BJ (cell line): ENCODE results near the gene ABCD3. TPM values are rescaled to one million over a fixed set of nuclear protein-coding genes. Genes with fewer than 3 reads are reported as not detected.

Source experiments
- CTCF ChIA-PET: fragments of 350-600 bp; formaldehyde crosslinking; extraction: SDS; loops from one replicate; lab custom pipeline; 2021; ENCODE audit warnings: antibody characterized with exemption, inconsistent platforms; lab: Yijun Ruan, JAX
- POLR2A ChIA-PET: fragments of 300-600 bp; sonication (Branson Sonifier 250); formaldehyde crosslinking; extraction: SDS; loops from one replicate; lab custom pipeline; 2021; ENCODE audit warnings: antibody characterized with exemption; lab: Charles Lee
- DNase-seq: peaks from one replicate; pipeline ENCODE4 v3.0.0-alpha.2; 2011; ENCODE audit warnings: low read depth
- H3K27me3 ChIP-seq: 2 replicates; pipeline ENCODE4 v1.6.0; 2011; ENCODE audit warnings: low read length; ENCODE audit not compliant: control insufficient read depth, insufficient read depth
- H3K36me3 ChIP-seq: 2 replicates; pipeline ENCODE4 v1.5.1; 2011; ENCODE audit warnings: low read length; ENCODE audit not compliant: control insufficient read depth, insufficient read depth
- H3K4me3 ChIP-seq: 2 replicates; pipeline ENCODE4 v1.5.1; 2011; ENCODE audit warnings: low read depth, mild to moderate bottlenecking, control low read depth, low read length
- CTCF ChIP-seq: IDR thresholded peaks from 2 replicates; pipeline ENCODE4 v1.5.1; 2011; ENCODE audit warnings: low read depth, mild to moderate bottlenecking, control low read depth, inconsistent platforms, low read length, moderate library complexity; ENCODE audit not compliant: insufficient read depth
- polyA plus RNA-seq: library from polyadenylated mRNA; depleted of rRNA; stranded (reverse); fragments of >200 nt; gene quantifications from 2 replicates; pipeline ENCODE4 v1.2.3, GENCODE V29; 2011

ABCD3 gene
- polyA plus RNA-seq, 1 experiment: 7.3 TPM

DNA sequence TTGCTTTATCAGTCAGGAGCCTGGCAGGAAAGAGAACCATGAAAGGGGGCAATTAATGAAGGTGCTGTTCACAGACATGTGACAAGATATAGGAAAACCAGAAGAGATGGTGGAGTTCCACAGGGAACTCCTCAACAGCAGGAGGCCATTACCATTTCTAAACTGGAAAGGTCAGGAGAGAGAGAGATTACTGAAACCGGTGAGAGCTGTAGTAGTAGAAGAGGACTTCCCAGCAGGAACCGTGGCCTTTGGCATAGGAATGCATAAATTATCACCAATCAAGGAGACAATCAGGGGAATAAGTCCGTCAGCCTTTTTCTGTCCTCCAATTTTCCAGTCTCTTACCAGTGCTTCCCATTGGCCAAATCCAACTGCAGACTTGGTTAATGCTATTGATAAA, 23.0 kb upstream of the ABCD3 start:
- ChIA-PET CTCF (no interaction called here), POLR2A (no interaction called here)
- DNase-seq: no peak
- Histone ChIP-seq H3K27me3 (peaks cover 5% of the 10 kb centered on the region; the same call in 1 of the 2 replicates), H3K4me3 (no peak overlapping the region), H3K36me3 (no peaks in the 10 kb centered on the region)
- no peak for TF ChIP-seq CTCF

- no peak overlapping the region for H3K4me3 ChIP-seq
- H3K27me3 ChIP-seq: peaks cover 3% of the 10 kb centered on the region; the same call in 1 of the 2 replicates
- TF ChIP-seq CTCF: no peak
- POLR2A ChIA-PET: no interaction called here
- CTCF ChIA-PET: interaction anchor here (0.7 to 1.6 kb wide), 2 partner anchors 67 to 404 kb away, joined by 3 to 4 read pairs; no protein-coding TSS in a partner anchor
- H3K36me3 ChIP-seq: no peaks in the 10 kb centered on the region
- no peak for DNase-seq
Observed at GRCh38 chr1:94395748-94396309, 22.4 kb upstream of the ABCD3 start.

DNA sequence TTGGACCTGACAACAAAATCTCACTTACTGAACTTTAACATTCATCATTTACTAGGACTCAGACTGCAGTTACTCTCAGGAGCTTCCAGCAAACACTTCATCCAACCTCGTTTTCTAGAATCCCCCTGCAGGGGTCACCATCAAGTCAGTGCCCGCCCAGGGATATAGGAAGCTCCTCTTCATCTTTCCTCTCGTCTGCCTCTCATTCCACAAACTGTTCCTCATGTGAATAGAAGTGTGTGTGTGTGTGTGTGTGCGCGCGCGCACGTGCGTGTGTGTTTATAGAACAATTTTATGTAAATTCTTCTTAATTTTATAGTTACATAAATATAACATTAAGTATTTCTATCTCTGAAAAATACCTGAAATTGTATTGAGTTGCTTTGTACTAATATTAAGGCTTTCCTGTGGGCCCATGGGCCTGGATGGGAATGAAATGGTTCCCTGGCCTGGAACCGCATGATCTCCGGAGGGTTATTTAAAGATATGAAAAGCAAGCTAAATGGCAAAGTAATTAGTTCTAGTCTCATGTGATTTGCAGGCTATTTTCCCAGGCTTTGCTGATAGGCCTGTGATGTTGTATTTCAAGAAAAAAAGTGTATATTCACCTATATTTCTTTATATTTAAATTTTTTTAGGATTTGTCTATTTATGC, 21.7 kb upstream of the ABCD3 start:
- ChIA-PET POLR2A (no interaction called here), CTCF (interaction anchor here (0.7 to 1.6 kb wide), 3 partner anchors 21 to 404 kb away, joined by 3 to 4 read pairs (median 3); partner anchors contain the start of gene ABCD3)
- no peak for DNase-seq
- Histone ChIP-seq H3K36me3 (no peaks in the 10 kb centered on the region), H3K27me3 (peaks cover 3% of the 10 kb centered on the region; the same call in 1 of the 2 replicates), H3K4me3 (no peak overlapping the region)
- TF ChIP-seq CTCF: no peak

- H3K4me3 ChIP-seq: no peak overlapping the region
- no peak for DNase-seq
- no peaks in the 10 kb centered on the region for H3K36me3 ChIP-seq
- peaks cover 3% of the 10 kb centered on the region; the same call in 1 of the 2 replicates for H3K27me3 ChIP-seq
- ChIA-PET POLR2A (interaction anchor here (0.6 kb wide), 1 partner anchor 73 kb away, joined by 4 read pairs; no protein-coding TSS in a partner anchor), CTCF (no interaction called here)
- TF ChIP-seq CTCF: no peak
Observed at GRCh38 chr1:94398356-94398755, 19.8 kb upstream of the ABCD3 start.

GRCh38 chr1:94399453-94399852, 18.7 kb upstream of the ABCD3 start:
- no peak for TF ChIP-seq CTCF
- Histone ChIP-seq H3K36me3 (no peaks in the 10 kb centered on the region), H3K4me3 (no peak overlapping the region), H3K27me3 (peaks cover 3% of the 10 kb centered on the region; the same call in 1 of the 2 replicates)
- DNase-seq: no peak
- CTCF ChIA-PET: no interaction called here
- POLR2A ChIA-PET: no interaction called here
